NT2/D1 (cell line): ENCODE data around the gene CR1.

Experiments
- DNase-seq: peaks from one replicate; pipeline ENCODE4 v3.0.0-alpha.2; 2011; ENCODE audit warnings: low read depth, low spot score
- H3K27me3 ChIP-seq: 2 replicates; pipeline ENCODE4 v1.6.0; 2011; ENCODE audit warnings: mild to moderate bottlenecking; ENCODE audit not compliant: insufficient read length, insufficient read depth
- H3K36me3 ChIP-seq: 2 replicates; pipeline ENCODE4 v1.6.1; 2011; ENCODE audit warnings: mild to moderate bottlenecking, low read length, mixed read lengths; ENCODE audit not compliant: insufficient read depth, insufficient read length
- H3K4me1 ChIP-seq: 2 replicates; pipeline ENCODE4 v1.5.1; 2011; ENCODE audit not compliant: insufficient read depth, insufficient read length
- H3K4me3 ChIP-seq: 2 replicates; pipeline ENCODE4 v1.5.1; 2011; ENCODE audit warnings: low read depth; ENCODE audit not compliant: insufficient read length
- H3K9ac ChIP-seq: 2 replicates; pipeline ENCODE4 v1.6.0; 2011; ENCODE audit warnings: low read depth; ENCODE audit not compliant: insufficient read length
- H3K9me3 ChIP-seq: 2 replicates; pipeline ENCODE4 v1.5.1; 2011; ENCODE audit warnings: mild to moderate bottlenecking, low read length; ENCODE audit not compliant: insufficient read depth
- SUZ12 ChIP-seq: IDR thresholded peaks from 2 replicates; pipeline ENCODE4 v1.6.1; 2011; ENCODE audit not compliant: insufficient read length, insufficient read depth; ENCODE audit errors: extremely low read depth
- YY1 ChIP-seq: IDR thresholded peaks from 2 replicates; pipeline ENCODE4 v1.6.1; 2011; ENCODE audit not compliant: insufficient read length, insufficient read depth
- ZNF274 ChIP-seq: IDR thresholded peaks from 2 replicates; pipeline ENCODE4 v1.6.1; 2011; ENCODE audit warnings: mild to moderate bottlenecking, low read depth, low read length

CR1 gene

DNA sequence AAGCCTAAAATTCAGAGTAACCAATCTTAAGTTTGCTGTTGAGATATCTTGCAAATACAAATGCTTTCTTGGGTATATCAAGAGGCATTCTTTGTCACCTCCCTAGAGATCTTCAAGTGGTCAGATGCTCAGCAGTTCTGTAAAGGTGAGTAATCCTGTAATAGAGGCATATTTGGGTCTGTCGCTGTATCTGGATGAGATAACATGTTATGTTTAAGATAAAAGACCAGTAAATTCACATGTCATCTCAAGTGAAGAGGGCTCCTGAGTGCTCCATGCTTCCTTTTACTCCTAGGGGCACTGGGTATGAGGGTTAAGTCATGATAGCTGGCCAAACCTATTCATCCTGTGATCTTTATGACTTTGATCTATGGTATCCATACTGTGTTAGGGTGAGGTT is 34.3 kb upstream of the CR1 start:
- H3K27me3 ChIP-seq = peaks cover 8% of the 10 kb centered on the region
- no peak for DNase-seq
- H3K4me3 ChIP-seq = no peak overlapping the region
- TF ChIP-seq SUZ12 (no peak), ZNF274 (no peak), YY1 (no peak)
- H3K36me3 ChIP-seq = no peaks in the 10 kb centered on the region
- H3K4me1 ChIP-seq = no peaks in the 10 kb centered on the region
- H3K9ac ChIP-seq = no peak overlapping the region
- H3K9me3 ChIP-seq = no peaks in the 10 kb centered on the region

DNA sequence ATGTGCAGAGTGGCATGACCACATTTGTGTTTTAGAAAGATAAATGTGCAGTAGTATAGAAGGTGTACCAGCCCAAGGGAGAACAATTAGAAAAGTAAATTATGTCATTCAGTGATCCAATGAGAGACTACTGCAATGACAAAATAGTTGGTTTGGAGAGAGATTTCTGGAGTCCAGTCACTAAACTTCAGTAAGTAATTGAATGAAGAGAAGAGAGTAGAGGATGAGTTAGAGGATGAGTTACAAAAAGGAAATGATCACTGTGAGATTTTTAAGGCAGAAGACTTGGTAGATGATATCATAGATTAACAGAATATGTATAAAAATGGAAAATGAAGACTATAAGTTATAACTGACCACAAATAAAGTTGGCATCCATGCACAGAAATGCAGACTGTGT is 33.4 kb upstream of the CR1 start:
- H3K4me3 ChIP-seq = no peak overlapping the region

DNA sequence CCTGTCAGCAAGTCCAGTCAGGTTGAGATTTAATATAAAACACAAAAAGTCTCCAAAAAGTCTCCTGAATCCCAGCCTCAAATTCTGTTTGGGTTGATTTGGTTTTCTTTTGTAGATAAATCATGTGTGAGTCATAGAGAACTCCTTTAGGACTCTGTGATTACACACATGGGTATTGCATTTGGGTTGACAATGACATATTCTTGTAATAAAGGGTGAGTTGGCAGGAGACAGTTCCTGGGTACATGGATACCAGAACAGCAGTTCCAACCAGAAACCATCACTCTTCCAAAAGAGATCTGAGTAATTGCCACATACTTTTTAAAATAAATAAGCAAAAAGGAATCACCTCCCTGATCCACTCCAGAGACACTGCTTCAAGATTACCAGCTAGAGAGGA is 32.9 kb upstream of the CR1 start:
- no peak for DNase-seq
- Histone ChIP-seq H3K4me3 (no peak overlapping the region), H3K9me3 (no peaks in the 10 kb centered on the region), H3K27me3 (no peaks in the 10 kb centered on the region), H3K36me3 (no peaks in the 10 kb centered on the region), H3K4me1 (no peaks in the 10 kb centered on the region), H3K9ac (no peak overlapping the region)
- TF ChIP-seq YY1 = no peak
- no peak for TF ChIP-seq SUZ12
- TF ChIP-seq ZNF274 = no peak

More for the DNA sequence above, 33.4 kb upstream of the CR1 start:
- no peaks in the 10 kb centered on the region for H3K36me3 ChIP-seq
- H3K4me1 ChIP-seq = no peaks in the 10 kb centered on the region
- no peak for DNase-seq
- H3K9me3 ChIP-seq = no peaks in the 10 kb centered on the region
- H3K27me3 ChIP-seq = no peaks in the 10 kb centered on the region
- H3K9ac ChIP-seq = no peak overlapping the region
- TF ChIP-seq YY1 = no peak
- no peak for TF ChIP-seq ZNF274
- TF ChIP-seq SUZ12 = no peak

- Histone ChIP-seq H3K4me1 (no peaks in the 10 kb centered on the region), H3K9me3 (no peaks in the 10 kb centered on the region), H3K9ac (no peak overlapping the region), H3K4me3 (no peak overlapping the region), H3K27me3 (no peaks in the 10 kb centered on the region), H3K36me3 (no peaks in the 10 kb centered on the region)
- no peak for DNase-seq
- TF ChIP-seq ZNF274 (no peak), YY1 (no peak), SUZ12 (no peak)
Observed at GRCh38 chr1:207463571-207463970, 32.4 kb upstream of the CR1 start.

DNA sequence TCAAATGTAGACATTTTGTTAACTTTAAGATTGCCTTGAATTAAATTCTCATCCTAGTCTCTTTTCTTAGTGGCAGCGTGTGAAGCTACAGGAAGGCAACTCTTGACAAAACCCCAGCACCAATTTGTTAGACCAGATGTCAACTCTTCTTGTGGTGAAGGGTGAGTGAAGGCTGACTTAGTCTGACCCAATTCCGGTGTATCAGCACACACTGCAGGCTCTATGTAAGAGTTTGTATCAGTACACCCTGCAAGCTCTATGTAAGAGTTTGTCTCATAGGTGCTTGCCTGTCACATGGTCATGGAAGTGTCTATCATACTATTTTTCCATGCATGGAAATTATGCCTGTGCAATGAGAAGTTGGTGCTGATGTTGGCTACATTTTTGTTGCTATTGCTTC is 25.0 kb upstream of the CR1 start:
- no peaks in the 10 kb centered on the region for H3K4me1 ChIP-seq
- no peak overlapping the region for H3K4me3 ChIP-seq
- no peaks in the 10 kb centered on the region for H3K36me3 ChIP-seq
- DNase-seq = no peak
- H3K27me3 ChIP-seq = no peaks in the 10 kb centered on the region
- TF ChIP-seq ZNF274 = no peak
- TF ChIP-seq YY1 = no peak
- no peak for TF ChIP-seq SUZ12
- no peaks in the 10 kb centered on the region for H3K9me3 ChIP-seq
- no peak overlapping the region for H3K9ac ChIP-seq

- TF ChIP-seq SUZ12 (no peak), YY1 (no peak), ZNF274 (no peak)
Observed at GRCh38 chr1:207474210-207474609, 21.7 kb upstream of the CR1 start.

DNA sequence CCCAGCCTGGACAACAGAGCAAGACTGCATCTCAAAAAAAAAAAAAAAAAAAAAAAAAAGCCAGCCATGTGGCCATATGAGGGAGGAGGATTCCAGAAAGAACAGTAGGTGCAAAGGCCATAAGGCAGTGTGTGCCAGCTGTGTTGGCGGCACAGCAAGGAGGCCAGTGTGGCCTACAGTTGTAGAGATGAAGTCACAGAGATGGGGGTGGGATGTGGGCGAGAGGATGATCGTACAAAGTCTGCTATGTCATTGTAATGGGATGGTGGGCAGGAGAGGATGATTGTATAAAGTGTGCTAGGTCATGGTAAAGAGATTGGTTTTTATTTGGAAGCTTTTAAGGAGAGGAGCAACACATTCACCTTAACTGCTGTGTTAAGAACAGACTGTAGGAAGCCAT is 9.8 kb upstream of the CR1 start:
- no peaks in the 10 kb centered on the region for H3K27me3 ChIP-seq
- no peaks in the 10 kb centered on the region for H3K4me1 ChIP-seq
- no peak for DNase-seq
- H3K9me3 ChIP-seq = no peaks in the 10 kb centered on the region
- no peak overlapping the region for H3K4me3 ChIP-seq
- no peaks in the 10 kb centered on the region for H3K36me3 ChIP-seq
- TF ChIP-seq ZNF274 (no peak), YY1 (no peak), SUZ12 (no peak)
- H3K9ac ChIP-seq = no peak overlapping the region

More at GRCh38 chr1:207474210-207474609, 21.7 kb upstream of the CR1 start:
- Histone ChIP-seq H3K4me3 (no peak overlapping the region), H3K36me3 (no peaks in the 10 kb centered on the region), H3K9ac (no peak overlapping the region), H3K4me1 (no peaks in the 10 kb centered on the region), H3K9me3 (no peaks in the 10 kb centered on the region), H3K27me3 (no peaks in the 10 kb centered on the region)
- no peak for DNase-seq

- Histone ChIP-seq H3K9me3 (no peaks in the 10 kb centered on the region), H3K36me3 (no peaks in the 10 kb centered on the region), H3K9ac (no peak overlapping the region), H3K4me1 (no peaks in the 10 kb centered on the region), H3K27me3 (no peaks in the 10 kb centered on the region), H3K4me3 (no peak overlapping the region)
- no peak for DNase-seq
- TF ChIP-seq YY1 (no peak), ZNF274 (no peak), SUZ12 (no peak)
Observed at GRCh38 chr1:207487636-207488035, 8.3 kb upstream of the CR1 start.
